Bladder microvascular endothelial cell (primary cell): ENCODE results near the gene FAM229A. TPM values are rescaled to one million over a fixed set of nuclear protein-coding genes. Genes with fewer than 3 reads are reported as not detected.

ENCODE experiments used
- total RNA-seq: library from RNA; depleted of rRNA; stranded (reverse); fragments of >200 nt; gene quantifications from 2 replicates; pipeline ENCODE4 v1.2.3, GENCODE V29; 2014

The FAM229A gene
- total RNA-seq = 0.65 and 1.4 TPM in 2 replicates

DNA sequence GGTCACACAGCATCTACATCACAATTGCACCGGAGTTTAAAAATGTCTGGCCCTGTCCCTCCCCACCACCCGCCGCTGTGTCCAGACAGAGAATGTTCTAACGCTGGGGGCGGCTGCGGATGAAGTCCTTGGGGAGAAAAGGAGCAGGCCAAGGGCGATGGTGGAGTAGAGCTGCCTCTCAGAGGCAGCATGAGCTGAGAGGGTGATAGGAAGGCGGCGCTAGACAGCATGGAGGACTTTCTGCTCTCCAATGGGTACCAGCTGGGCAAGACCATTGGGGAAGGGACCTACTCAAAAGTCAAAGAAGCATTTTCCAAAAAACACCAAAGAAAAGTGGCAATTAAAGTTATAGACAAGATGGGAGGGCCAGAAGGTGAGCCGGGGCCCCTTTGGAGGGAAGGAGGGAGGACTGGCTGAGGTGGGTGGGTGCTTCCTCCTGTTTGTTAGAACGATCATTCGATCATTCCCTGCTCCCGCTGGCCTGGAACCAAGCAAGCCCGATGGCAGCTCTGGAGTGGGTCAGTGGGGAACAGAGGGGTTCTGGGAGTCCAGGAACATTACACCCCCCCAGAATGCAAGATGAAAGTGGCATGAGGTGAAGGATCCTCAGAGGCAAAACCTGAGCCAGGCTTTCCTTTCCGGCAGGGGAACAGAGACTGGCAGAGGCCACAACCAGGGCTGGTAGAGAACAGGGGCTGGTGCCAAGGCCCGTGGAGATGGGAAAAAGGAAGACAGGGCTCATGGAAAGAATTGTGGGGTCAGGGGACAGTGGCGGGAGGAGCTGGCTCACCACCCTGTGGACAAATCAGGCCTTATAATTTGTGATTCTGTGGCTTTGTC lies at the start of gene FAM229A, which contains the start of gene TSSK3:
Gene FAM229A, minus strand, starts transcription at position 12 of the 840 bp plus-strand sequence. CDS start 394 bp downstream, outside the sequence.
Gene TSSK3, plus strand, starts transcription at position 66 of the 840 bp plus-strand sequence. Its CDS starts 163 bp downstream, at position 229.

DNA sequence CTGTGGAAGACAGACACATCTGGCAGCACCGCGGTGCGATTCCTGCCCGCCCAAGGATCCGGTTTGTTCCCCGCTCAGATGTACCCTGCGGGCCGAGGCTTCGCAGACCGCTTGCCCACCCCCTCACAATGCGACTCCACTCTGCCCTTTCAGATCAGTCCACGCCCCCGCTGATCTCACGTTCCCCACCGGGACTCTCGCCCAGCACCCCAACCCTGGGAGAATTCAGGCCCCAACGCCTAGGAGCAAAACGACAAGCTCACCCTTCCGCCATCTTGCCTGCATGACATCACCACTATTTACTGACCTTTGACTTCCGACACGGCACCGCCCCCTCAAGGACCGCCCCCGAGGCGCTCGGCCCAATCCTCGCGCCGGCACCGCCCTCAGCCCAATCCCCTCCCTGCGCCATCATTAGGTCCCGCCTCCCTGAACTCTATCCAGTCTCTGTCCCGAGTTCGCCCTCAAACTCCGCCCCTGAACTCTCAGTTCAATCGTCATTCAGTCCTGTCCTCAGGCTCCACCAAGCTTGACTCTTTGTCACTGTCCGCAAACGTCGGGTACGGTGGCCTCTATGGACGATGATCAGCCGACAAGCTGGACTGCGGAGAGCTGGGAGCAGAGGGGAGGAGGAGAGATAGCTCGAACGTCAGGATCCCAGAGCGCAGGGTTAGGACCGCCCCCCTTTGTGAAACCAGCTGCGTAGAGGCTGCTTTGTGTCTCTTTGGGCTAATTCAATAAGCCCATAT lies 32.0 kb upstream of the FAM229A start, which contains the start of gene BSDC1:
Gene BSDC1, minus strand, starts transcription at position 301 of the 749 bp plus-strand sequence. Its CDS starts 27 bp downstream, at position 274.

DNA sequence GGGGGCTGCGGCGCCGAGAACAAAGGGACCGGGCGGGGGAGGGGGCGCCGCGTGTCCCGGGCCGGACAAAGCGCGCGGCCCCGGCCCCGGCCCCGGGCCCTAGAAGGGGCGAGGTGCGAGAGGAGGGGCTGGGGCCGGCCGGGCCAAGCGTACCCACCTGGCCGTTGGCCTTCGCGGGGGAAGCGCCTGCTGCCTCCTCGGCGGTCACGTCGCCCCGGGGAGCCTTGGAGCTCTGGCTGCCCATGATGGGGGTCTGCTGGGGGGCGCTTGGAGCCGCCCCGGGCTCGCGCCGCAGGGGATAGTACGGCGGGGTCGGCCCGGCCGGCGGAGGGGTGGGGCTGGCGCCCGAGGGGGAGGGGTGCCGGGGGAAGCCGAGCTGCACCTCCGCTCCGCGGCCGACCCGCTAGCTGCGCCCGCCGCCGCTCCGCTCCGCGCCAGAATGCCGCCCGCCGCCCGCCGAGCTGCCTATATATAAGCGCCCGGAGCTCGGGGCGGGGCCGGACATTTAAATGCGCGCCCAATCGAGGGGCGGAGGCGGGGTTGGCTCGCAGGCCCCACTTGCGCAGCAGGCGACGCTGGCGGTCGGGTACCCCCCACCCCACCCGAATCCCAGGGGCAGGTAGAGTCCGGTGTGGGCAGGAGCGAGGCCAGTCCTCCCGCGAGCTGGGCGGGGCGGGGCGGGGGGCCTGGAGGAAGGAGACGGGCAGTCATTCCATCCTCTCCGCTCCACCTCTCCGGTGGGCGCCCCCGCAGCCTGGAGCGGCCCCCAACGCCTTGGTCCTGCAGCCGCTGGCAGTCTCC lies 26.3 kb downstream of the FAM229A start, which contains the start of gene MARCKSL1:
Gene MARCKSL1, minus strand, starts transcription at position 444 of the 801 bp plus-strand sequence. Its CDS starts 200 bp downstream, at position 244.

Other genes starting within 250 kb of the FAM229A start
- gene TXLNA, start 182.8 kb downstream of the FAM229A start, total RNA-seq = 54.2 and 71.9 TPM in 2 replicates
- 13.9 and 16.3 TPM in 2 replicates for gene CCDC28B, start 161.9 kb downstream of the FAM229A start, total RNA-seq
- 1.1 and 1.8 TPM in 2 replicates for gene IQCC, start 156.8 kb downstream of the FAM229A start, total RNA-seq
- not detected in 2 replicates for gene DCDC2B, start 153.4 kb downstream of the FAM229A start, total RNA-seq
- gene TMEM234, start 140.1 kb downstream of the FAM229A start, total RNA-seq = 10.7 and 13.8 TPM in 2 replicates
- 260 and 269 TPM in 2 replicates for gene EIF3I, start 140.1 kb downstream of the FAM229A start, total RNA-seq
- 7.8 and 23.5 TPM in 2 replicates for gene FAM167B, start 115.3 kb downstream of the FAM229A start, total RNA-seq
- 0.16 TPM in 1 of 2 replicates, not detected in the other for gene LCK, start 111.2 kb downstream of the FAM229A start, total RNA-seq
- 175 and 184 TPM in 2 replicates for gene HDAC1, start 70.4 kb downstream of the FAM229A start, total RNA-seq
- gene MARCKSL1, start 26.3 kb downstream of the FAM229A start, total RNA-seq = 63.9 and 129 TPM in 2 replicates
- gene TSSK3, start 54 bp upstream of the FAM229A start, total RNA-seq = 0.13 TPM in 1 of 2 replicates, not detected in the other
- 40.8 and 65.2 TPM in 2 replicates for gene BSDC1, start 32.0 kb upstream of the FAM229A start, total RNA-seq
- 0.06 TPM in 1 of 2 replicates, not detected in the other for gene ZBTB8B, start 102.6 kb upstream of the FAM229A start, total RNA-seq
- 4.7 and 10.1 TPM in 2 replicates for gene ZBTB8A, start 176.9 kb upstream of the FAM229A start, total RNA-seq